Measurements from ENCODE around the gene SORL1. TPM values are rescaled to one million over a fixed set of nuclear protein-coding genes. Genes with fewer than 3 reads are reported as not detected.

The SORL1 gene
- total and polyA plus RNA-seq, 2 of the 13 experiments (the other 11 are each of a cell fraction or from before 2014, with no cell fraction given), result 21.3 to 148 TPM

- no peak for TF ChIP-seq ZNF503 (CRISPR knock-in tag; IDR thresholded peaks at IDR 0.05)
- peak; percentile 83 for TF ChIP-seq POGZ (CRISPR knock-in tag; IDR thresholded peaks at IDR 0.05)
- TF ChIP-seq AFF4 (CRISPR knock-in tag; IDR thresholded peaks at IDR 0.05), result no peak
- no peak for TF ChIP-seq SIN3B (IDR thresholded peaks at IDR 0.05; ENCODE audit: low read length)
- TF ChIP-seq ATF1 (CRISPR knock-in tag; IDR thresholded peaks at IDR 0.05), result peak; percentile 52
- TF ChIP-seq HNRNPH1 (optimal IDR thresholded peaks at IDR 0.05; ENCODE audit: low read depth, low read length), result no peak
- peak; percentile 80 for TF ChIP-seq REPIN1 (CRISPR knock-in tag; IDR thresholded peaks at IDR 0.05; ENCODE audit: borderline replicate concordance, low read depth)
- peak; percentile 53; the same call in 1 of the 2 replicates for TF ChIP-seq ZNF607 (CRISPR knock-in tag; IDR thresholded peaks at IDR 0.05; ENCODE audit: borderline replicate concordance)
- TF ChIP-seq DZIP1 (CRISPR knock-in tag; IDR thresholded peaks at IDR 0.05), result no peak
- TF ChIP-seq ZNF547 (CRISPR knock-in tag; IDR thresholded peaks at IDR 0.05), result no peak
- no peak for TF ChIP-seq ZNF354B (CRISPR knock-in tag; IDR thresholded peaks at IDR 0.05)
- peak; percentile 88 for TF ChIP-seq MEF2D (CRISPR knock-in tag; IDR thresholded peaks at IDR 0.05)
- TF ChIP-seq TRIM24 (CRISPR knock-in tag; IDR thresholded peaks at IDR 0.05), result no peak
- peak; percentile 90; the same call in 1 of the 2 replicates for TF ChIP-seq ZNF691 (CRISPR knock-in tag; IDR thresholded peaks at IDR 0.05; ENCODE audit: borderline replicate concordance, low read depth)
- TF ChIP-seq, protein P1, sequence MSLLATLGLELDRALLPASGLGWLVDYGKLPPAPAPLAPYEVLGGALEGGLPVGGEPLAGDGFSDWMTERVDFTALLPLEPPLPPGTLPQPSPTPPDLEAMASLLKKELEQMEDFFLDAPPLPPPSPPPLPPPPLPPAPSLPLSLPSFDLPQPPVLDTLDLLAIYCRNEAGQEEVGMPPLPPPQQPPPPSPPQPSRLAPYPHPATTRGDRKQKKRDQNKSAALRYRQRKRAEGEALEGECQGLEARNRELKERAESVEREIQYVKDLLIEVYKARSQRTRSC (CRISPR knock-in tag; IDR thresholded peaks at IDR 0.05; ENCODE audit: low read depth), result no peak
- TF ChIP-seq THRA (CRISPR knock-in tag; IDR thresholded peaks at IDR 0.05; ENCODE audit: borderline replicate concordance), result peak; percentile 64; the same call in 1 of the 2 replicates
Observed at GRCh38 chr11:121553806-121554205, 101.7 kb downstream of the SORL1 start (continued).

Measured in HepG2 (cell line).